Activated CD8-positive, alpha-beta memory T cell treated with anti-CD3 and anti-CD28 coated beads, Interleukin-2, amount 50 U/mL, for 1 hour (primary cell): Measurements from ENCODE around the gene MORN1.
"Not testable (repeated sequence)": the region's sequence is repeated elsewhere in the genome, so short reads cannot be mapped to it uniquely, and the experiment has no call there.

Source experiments
- DNase-seq: peaks from one replicate; pipeline ENCODE4 v3.0.0-alpha.2; 2020; ENCODE audit errors: extremely low read depth

The MORN1 gene

DNA sequence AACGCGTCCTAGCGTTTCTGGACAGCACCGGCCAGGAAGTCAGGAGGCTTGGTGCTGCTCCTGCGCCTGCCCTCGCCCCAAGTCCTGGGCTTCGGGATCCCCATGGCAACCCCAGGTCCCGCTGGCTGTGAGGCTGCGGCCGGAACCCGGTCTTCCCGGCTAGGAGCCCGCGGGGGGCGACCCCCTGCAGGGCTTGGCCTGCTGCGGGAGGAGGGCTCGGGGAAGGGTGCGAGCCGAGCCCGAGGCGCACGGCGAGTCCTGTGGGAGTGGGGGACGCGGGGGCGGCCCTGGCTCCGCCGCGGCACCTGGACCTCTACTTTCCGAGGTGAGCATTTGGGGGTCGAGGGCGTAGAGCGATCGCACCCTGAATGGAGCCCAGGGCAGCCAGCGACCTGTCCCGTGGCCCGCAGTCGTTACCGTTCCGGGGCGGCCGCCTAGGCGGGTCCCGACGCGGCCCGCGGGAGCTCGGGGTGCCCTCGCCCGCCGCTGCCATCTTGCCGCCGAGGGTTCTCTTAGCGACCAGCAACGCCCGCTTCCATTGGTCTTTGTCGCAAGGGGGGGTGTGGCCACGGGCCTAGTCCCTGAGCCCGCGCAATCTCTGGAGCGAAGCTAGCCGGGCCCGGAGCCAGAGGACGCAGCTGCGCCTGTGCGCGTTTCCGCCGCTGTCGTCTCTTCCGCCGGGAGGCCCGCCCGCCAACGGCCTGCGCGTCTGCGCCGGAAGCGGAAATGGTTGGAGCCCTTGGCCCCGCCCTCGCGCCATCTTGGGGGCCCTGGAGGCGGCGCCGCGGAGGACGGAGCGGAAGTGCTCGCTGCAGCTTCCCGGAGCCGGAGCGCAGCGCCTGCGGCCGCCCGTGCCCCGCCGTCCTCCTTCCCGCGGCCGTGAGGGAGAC lies at the start of gene MORN1, which contains the start of gene RER1:
MORN1 (minus strand) TSS at position 514 of the 890 bp plus-strand sequence; CDS start at position 493, 21 bp downstream.
RER1 (plus strand) TSS at position 801 of the 890 bp plus-strand sequence. CDS start 3,950 bp downstream, outside the sequence.
- peak; percentile 96 for DNase-seq

DNA sequence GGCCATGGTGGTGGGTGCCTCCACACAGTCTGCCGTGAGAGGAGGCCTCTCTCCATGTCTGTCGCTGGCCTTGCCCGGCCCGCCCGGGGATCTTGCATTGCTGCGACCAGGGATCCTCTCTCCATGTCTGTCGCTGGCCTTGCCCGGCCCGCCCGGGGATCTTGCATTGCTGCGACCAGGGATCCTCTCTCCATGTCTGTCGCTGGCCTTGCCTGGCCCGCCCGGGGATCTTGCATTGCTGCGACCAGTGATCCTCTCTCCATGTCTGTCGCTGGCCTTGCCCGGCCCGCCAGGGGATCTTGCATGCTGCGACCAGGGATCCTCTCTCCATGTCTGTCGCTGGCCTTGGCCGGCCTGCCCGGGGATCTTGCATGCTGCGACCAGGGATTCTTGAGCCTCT lies 49.0 kb upstream of the MORN1 start:
- DNase-seq, result not testable (repeated sequence)

DNA sequence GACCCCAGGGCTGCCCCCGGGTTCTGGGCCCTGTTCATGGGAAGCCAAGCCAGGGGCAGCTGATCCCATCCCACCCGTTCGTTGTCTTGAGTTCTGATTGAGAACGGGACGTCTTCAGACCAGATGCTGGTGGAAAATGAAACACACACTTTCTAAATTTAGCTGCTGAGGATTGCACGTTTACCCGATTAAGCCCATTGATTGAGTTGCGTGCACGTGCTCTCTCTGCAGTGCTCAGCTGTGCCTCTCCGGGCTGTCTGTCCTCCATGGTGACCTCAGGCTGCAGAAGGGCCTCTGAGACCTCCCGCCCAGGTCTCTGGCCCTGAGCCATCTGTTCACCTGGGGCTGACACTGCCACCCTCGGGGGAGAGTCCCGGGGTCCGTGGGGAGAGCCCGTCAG lies 48.0 kb upstream of the MORN1 start:
- DNase-seq, result no peak

DNA sequence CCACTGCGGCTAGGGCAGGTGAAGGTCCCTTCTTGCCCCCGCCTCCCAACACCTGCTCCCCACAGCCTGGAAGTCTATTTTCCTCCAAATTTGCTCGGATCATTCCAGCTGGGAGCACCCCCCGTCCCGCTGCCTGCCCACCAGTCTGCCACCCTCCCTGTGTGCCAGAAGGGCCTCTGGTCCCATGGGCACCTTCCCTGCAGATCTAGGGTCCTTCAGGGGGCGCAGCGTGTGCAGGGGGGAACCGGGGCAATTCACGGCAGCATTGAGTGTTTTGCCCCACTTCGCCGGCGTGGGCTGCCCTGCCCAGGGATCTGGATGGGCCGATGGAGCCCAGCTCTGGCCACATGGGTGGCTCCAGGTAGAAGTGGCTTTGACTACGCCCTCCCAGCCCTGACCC lies 47.3 kb upstream of the MORN1 start:
- no peak for DNase-seq

DNA sequence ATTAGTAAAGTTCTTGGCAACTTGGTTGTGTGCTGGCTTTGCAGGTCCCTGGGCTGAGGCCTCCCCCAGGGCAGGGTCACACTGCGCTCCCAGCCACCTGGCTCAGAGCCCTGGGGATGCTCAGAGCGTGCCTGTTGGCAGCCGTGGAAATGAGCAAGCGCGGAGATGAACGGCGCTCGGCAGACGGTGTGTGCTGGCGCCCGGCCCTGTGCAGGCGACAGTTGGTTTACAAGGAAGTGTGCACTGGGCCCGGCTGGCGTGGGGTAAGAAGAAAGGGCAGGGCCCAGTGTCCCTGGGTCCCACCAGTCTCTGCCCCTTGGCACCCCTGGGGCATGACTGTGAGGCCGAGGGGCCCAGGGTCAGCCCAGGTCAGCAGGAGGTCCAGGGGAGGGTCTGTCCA lies 46.7 kb upstream of the MORN1 start:
- no peak for DNase-seq

DNA sequence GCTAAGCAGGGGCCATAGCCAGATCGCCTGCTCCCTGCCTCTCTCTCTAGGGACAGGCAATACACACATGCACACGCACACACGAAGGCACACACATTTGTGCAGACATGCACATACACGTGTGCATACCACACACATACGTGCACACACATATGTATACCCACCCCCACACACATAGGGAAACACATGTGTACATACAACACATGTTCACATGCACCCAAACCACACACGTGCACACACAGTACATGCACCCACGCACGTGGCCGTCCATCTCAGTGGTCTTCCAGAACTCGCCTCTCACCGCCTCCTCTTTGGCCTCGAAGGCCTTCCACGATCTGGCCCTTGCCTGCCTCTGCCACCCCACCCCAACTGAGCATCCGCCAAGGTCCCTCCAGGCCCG lies 46.3 kb upstream of the MORN1 start:
- DNase-seq, result no peak

DNA sequence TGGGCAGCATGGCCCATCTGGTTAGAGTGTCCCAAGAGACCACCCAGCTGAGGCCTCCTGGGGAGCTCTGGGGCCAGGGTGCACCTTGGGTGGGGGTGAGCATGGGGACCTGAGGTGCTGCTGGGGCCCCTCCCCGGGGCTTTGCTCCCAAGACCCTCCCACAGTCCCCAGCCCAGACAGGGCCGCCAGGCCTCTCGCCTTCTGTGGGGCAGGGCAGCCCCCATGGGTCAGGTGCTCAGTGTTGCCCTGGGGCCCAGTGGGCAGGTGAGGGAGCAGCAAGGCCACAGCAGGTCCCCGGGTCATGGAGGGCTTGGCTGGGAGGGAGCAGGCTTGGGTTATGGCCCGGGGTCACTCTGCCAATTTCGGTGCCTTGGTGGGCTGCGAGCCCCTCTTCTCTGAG lies 45.5 kb upstream of the MORN1 start:
- no peak for DNase-seq

DNA sequence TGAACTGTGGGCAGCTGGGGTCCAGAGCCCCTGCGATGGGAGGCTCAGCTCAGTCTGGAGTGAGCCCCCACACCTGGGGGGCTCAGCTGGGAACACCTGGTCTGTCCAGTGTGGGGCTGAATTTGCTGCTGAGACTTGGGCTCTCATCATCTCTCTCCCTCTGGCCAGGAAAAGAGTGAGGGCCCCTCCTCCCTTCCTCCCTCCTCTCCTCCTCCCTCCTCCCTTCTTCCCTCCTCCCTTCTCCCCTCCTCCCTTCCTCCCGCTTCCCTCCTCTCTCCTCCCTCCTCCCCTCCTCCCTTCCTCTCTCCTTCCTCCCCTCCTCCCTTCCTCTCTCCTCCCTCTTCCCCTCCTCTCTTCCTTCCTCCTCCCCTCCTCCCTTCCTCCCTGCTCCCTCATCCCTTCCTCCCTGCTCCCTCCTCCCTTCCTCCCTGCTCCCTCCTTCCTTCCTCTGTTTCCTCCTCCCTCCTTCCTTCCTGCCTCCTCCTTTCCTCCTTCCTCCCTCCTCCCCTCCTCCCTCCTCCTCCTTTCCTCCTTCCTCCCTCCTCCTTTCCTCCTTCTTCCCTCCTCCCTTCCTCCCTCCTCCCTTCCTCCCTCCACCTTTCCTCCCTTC lies 44.5 kb upstream of the MORN1 start:
- no peak for DNase-seq

DNA sequence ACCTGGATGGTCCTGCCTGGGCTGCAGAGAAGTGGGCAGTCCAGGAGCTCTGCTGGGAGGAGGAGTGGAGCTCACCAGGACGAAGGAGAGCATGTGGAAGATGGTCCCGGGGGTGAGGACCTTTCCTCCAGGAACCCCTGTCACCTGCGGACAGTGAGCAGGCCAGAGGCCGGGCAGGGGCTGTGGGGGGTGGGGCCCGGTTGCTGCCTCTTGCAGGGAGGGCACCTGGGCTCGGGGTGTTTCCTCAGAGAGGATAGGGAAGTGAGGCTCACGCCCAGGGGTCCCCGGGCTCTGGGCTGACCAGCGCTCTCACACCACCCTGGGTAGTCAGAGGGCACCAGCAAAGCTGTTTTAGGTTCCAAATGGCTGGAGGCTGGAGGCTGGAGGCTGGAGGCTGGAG lies 43.7 kb upstream of the MORN1 start:
- DNase-seq, result no peak

DNA sequence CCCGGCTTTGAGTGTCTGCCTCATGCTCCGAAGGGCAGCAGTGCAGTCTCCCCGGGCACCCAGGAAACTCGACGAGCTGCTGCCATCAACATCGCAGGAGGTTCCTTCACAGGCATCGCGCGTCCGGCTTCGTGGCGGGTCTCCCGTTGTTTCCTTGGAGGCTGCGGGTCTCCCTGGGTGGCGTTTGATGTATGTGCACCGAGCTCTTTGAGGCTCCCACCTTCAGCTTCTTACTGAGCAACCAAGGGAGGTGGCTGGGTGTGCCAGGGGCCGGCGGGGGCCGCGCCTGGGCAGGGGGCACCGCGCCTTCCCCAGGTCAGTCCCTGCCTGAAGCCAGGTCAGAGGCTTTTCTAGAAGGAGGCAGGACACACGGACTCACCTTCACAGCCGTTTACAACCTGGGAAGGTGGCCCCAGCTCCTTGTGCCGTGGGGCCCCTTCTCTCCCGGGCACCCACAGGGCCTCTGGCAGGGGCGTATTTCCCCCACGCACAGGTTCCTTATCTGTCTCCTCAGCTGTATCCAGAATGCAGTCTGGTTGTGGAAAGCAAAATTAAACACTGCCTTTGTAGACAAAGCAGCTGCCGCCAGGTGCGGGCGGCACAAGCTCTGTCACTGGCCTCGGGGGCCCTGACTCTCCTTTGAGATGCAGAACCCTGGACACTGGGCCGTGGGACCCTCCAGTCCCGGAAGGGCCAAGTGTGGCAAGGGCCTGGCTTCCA lies 42.7 kb upstream of the MORN1 start:
- DNase-seq, result no peak

DNA sequence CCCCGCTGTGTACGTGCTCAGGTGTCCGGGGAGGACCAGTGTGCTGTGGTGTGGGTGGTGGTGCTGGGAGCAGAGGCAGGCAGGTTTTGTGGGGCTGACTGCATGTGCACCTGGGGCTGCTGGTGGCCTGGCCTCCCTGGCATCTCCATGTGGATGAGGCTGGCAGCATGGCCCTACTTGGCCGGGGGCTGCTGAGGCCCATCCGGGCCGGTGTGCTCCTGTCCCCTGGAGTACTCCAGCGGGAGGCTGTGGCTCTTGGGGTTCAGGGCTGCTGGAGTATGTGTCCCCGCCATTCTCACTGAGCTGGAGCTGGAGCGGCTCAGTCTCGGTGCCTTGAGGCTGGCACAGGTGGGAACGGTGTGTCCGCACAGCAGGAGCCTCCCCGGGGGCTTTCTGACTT lies 41.8 kb upstream of the MORN1 start:
- no peak for DNase-seq

DNA sequence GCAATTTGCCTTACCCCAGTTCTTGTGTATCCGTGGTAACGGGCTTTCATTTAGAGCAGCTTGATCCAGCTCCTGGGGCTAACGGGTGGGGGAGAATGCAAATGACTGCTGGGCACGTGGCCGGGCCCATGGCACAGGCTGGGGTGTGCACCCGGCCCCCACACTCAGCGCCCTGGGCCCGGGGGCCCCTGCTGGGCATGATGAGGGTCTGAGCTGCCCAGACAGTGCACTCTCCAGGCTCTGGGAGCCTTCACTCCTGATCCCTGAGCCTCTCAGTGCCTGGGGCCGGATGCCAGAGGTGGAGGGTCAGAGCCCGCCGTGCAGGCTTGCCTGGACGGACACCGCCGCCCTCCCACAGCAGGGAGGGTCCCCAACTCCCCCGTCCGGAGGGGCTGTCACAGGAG lies 41.1 kb upstream of the MORN1 start:
- no peak for DNase-seq

DNA sequence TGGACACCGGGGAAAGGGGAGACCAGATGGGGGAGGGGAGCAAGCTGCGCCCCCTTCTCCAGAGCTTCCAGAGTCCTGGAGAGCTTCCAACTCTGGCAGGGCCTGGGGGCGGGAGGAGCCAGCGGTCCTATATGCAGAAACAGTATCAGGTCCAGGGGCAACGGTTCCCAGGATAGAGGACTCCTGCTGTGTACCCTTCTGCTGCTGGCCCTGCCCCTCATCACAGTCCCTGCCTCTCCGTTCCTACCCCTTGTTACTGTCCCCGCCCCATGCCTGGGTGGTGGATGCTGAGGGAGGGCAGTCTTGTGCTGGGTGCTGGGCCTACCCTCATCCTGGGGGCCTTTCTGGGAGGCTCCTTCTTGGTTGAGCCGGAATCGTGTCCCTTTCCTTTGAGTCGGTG lies 40.2 kb upstream of the MORN1 start:
- no peak for DNase-seq

DNA sequence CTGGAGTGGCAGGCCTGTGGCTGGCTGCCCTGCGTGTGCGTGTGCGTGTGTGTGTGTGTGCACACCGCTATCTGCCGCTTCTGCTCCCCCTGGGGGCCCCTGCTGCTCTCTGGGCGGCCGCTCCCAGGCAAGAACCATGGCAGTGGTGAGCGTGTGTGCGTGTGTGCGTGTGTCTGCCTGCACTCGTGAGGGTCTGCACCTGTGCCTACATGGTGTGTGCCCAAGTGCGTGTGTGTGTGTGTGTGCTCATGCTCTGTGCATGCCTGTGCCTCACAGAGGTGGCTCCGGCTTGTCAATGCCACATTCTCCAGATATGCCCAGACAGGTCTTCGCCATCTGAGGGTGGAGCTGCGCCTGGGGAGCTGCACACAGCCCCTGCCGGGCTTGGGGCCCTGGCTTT lies 39.7 kb upstream of the MORN1 start:
- no peak for DNase-seq

DNA sequence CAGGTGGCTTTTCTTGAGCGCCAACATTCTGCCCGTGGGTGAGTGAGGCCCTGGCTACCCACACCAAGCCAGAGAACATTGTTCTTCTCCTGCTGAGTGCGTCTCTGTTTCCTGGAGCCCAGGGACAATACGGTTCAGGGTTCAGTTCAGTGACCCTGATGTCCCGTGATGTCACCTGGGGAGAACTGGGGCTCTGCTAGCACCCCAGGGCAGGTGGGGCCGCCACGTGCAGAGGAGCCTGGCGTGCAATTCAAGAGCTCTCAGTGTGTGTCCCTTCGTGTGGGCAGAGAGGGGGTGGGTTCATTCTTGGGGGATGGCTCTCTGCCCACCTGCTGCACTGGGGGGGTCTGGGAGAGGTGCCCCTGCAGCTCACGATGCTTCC lies 39.2 kb upstream of the MORN1 start:
- DNase-seq, result no peak

DNA sequence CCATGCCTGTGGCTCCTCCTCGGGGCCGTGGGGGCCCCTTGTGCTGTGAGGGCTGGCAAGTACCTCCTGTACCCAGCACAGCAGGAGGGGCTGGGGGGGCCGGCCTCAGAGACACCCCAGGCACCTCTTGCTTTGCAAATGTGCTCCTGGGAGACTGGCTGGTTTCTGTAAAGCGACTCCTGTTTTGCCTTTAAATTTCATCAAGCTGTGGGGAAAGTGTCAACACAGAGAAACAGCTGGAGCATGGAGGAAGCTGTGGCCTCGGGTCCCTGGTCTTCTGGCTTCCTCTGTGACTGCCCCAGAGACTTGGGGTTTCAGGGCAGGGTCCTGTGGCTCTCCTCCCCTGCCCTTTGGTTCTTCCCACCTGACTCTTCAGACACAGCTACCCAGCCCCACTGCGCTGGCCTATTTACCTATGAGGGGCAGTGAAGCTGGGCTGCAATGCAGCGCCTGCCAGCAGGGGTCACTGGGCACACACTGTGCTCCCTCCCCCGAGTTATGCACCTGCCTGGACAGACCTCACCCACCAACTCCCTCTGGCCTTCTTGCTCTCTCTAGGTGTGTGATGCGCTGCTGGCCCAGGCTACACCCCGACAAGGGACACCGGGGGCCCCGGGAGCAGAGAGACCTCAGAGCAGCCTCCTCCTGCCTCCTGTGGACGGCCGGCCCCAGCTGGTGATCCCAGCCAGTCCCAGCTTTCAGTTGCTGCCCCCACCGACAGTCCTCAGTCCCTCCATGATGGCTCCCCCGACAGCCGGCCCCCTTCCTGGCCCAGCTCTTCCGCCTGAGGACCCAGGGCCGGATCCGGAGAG lies 38.6 kb upstream of the MORN1 start:
- DNase-seq, result no peak

DNA sequence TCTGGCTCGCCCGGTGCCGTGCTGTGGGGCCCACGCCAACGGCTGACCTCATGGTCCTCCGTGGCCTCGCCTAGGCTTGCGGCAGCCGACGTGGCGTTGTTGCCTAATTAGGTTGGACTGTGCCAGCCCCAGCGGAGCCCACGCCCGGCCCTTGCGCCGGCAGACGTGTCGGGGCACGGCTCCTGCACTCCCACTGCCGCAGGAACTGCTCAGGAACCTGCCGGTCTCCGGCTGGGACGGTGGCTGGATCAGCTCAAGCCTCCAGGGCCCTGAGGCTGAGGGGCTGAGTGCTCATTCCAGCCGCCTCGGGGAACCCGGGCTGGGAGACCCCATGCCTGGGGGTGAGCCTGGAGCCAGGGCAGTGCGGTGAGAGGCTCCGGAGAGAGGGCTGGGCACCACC lies 37.1 kb upstream of the MORN1 start:
- no peak for DNase-seq

DNA sequence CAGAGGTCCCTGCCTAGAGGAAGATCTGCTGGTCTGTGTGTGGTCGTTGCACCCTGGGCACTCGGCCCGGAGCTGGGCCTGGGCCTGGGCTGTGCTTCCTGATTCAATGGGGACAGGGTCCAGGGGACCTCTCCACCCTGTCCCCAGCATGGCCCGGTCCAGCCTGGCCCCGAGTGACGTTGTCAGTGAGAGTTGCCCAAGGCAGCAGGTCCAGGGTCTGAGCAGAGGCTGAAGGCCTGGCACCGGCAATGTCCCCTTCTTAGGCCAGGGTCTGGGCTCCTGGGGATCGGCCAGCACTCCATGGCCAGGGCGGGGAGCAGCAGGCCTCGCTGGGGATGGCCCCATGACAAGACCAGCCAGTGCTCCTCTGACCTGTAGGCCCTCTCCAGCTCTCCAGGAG lies 36.6 kb upstream of the MORN1 start:
- DNase-seq, result no peak

DNA sequence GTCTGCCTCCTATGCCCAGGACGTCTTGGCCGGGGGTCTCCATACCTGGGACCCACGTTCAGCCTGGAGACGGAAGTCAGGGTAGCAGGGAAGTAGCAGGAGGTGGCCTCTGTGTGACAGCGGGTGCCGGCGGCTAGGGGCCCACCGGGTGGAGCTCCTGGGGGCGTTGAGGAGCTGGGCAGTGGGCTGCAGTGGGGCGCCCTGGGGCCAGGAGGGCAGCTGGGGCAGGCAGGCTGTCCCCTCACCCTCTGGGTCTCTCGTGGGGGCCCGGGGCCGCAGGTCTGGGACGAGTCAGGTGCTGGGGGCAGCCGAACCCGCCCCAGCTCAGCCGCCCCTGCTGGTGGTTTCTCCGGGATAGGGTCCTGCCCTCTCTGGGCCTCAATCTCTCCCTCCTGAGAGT lies 35.7 kb upstream of the MORN1 start:
- no peak for DNase-seq

DNA sequence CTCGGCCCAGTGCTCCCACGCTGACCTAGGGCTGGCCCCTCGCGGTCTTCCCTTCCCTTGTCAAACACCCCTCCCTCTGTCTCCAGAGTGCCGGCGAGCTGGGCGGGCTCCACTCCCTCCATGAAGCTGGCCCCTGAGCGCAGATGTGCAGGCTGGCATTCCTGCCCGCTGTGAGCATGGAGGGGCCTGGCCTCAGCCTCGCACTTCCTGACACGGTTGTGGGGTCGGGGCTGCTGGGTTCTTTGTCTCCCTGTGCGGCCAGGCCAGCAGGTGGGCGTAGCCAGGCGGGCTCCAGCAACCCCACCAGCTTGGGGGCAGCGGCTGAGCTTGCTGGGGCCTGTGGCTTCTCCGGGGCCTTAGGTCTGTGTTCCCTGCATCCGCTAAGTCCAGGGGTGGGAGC lies 35.2 kb upstream of the MORN1 start:
- DNase-seq, result no peak

DNA sequence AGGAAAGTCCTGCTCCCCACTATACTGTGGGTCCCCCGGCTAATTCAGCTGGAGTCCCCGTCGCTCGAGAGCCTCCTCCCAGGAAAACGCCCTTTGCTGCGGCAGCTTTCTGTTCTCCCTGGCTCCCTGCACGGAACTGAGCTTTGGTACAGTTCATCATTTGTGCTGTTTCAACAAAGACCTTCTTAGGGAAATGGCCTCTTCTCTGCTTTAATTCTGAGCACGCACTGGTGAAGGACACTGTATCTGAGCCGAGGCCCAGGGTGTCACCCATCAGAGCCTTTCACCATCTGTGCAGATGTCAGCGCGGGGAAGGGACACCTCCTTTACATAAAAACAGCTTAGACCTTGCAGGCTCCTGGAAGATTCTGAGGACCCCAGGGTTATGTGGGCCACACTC lies 34.5 kb upstream of the MORN1 start:
- no peak for DNase-seq

DNA sequence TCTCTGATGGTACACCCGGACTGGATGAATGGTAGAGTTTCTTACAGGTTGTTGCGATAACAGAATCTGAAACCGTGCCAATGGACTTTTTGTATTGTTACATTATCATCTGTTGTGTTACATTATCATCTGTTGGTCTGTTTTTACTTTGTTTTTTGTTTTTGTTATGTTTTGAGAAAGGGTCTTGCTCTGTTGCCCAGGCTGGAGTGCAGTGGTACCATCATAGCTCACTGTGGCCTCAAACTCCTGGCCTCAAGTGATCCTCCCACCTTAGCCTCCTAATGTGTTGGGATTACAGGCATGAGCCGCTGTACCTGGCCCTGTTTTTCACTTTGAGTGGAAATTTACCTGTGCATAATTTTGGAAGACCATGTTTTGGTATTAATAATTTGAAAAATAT lies 31.2 kb upstream of the MORN1 start:
- DNase-seq, result no peak
